Measurements from ENCODE around the gene FBN3.
"Not testable (repeated sequence)": the region's sequence is repeated elsewhere in the genome, so short reads cannot be mapped to it uniquely, and the experiment has no call there.

FBN3 gene

DNA sequence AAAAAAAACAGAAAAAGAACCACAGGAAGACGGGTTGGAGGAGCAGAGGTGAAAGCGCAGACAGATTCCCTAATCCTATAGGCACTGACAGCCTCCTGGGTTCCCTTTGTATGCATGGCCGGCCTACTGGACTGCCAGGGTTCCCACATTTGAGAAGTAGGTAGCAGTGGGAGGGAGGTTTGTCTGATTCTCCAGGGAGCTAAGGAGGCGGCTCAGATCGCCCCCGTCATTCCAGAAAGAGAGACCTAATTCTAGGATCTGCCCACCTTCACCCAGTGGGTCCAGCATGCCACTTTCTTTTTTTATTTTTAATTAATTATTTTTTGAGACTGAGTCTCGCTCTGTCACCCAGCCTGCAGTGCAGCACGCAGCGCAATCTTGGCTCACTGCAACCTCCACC lies 106.5 kb downstream of the FBN3 start:
- H3K9me3 ChIP-seq (ENCODE audit: control insufficient read depth, low read length): no peaks in the 10 kb centered on the region
- H3K4me1 ChIP-seq (ENCODE audit: control insufficient read depth, insufficient read depth, low read length): no peaks in the 10 kb centered on the region
- 82 to 90% methylated on average over 9 of the region's 9 CpGs for WGBS, 2 experiments

DNA sequence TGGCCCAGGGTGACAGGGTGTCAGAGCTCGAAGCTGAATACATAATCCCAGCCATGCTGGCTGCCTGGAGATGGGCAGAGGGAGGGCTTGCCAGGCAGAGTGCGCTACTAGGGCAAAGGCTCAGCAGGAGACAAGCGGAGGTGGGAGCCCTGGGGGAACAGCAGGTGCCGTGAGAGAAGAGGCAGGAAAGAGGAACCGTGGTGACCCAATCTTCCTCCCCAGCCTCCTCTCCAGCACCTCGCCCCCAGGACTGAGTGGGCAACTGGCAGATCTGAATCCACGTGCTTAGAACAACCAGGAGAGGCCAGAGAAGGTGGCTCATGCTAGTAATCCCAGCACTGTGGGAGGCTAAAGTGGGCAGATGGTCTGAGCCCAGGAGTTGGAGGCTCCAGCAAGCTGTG lies 107.9 kb downstream of the FBN3 start:
- Histone ChIP-seq H3K4me1 (ENCODE audit: control insufficient read depth, insufficient read depth, low read length) (peaks cover 3% of the 10 kb centered on the region), H3K9me3 (ENCODE audit: control insufficient read depth, low read length) (no peaks in the 10 kb centered on the region), H3K36me3 (ENCODE audit: control insufficient read depth, insufficient read depth, low read length) (no peaks in the 10 kb centered on the region), H3K27me3 (ENCODE audit: control insufficient read depth, insufficient read depth, low read length, poor library complexity, severe bottlenecking) (no peaks in the 10 kb centered on the region), H3K4me3 (ENCODE audit: insufficient read depth, low read depth, low read length) (no peak overlapping the region), H3K27ac (ENCODE audit: insufficient read depth, low read depth, low read length, poor library complexity, severe bottlenecking) (no peak overlapping the region)
- WGBS, 2 experiments: 84 to 88% methylated on average over 7 of the region's 7 CpGs

More for the DNA sequence above, 106.5 kb downstream of the FBN3 start:
- Histone ChIP-seq H3K4me3 (ENCODE audit: insufficient read depth, low read depth, low read length) (no peak overlapping the region), H3K36me3 (ENCODE audit: control insufficient read depth, insufficient read depth, low read length) (no peaks in the 10 kb centered on the region), H3K27me3 (ENCODE audit: control insufficient read depth, insufficient read depth, low read length, poor library complexity, severe bottlenecking) (no peaks in the 10 kb centered on the region), H3K27ac (ENCODE audit: insufficient read depth, low read depth, low read length, poor library complexity, severe bottlenecking) (no peak overlapping the region)

DNA sequence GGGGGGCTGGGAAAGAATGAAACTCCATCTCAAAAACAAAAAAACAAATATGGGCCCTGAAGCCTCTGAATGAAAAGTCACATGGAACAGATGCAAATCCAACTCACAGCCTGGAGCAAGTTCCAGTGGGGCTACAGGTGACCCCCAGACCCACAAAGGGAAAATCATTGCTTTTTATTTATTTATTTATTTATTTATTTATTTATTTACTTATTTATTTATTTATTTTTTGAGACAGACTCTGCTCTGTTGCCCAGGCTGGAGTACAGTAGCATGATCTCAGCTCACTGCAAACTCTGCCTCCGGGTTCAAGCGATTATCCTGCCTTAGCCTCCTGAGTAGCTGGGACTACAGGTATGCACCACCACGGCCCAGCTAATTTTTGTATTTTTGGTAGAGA lies 110.2 kb downstream of the FBN3 start:
- Histone ChIP-seq H3K27me3 (ENCODE audit: control insufficient read depth, insufficient read depth, low read length, poor library complexity, severe bottlenecking) (no peaks in the 10 kb centered on the region), H3K36me3 (ENCODE audit: control insufficient read depth, insufficient read depth, low read length) (no peaks in the 10 kb centered on the region), H3K4me1 (ENCODE audit: control insufficient read depth, insufficient read depth, low read length) (peaks cover 6% of the 10 kb centered on the region), H3K9me3 (ENCODE audit: control insufficient read depth, low read length) (no peaks in the 10 kb centered on the region), H3K4me3 (ENCODE audit: insufficient read depth, low read depth, low read length) (no peak overlapping the region), H3K27ac (ENCODE audit: insufficient read depth, low read depth, low read length, poor library complexity, severe bottlenecking) (no peak overlapping the region)
- WGBS, 2 experiments: 92 to 99% methylated on average over 3 of the region's 3 CpGs

DNA sequence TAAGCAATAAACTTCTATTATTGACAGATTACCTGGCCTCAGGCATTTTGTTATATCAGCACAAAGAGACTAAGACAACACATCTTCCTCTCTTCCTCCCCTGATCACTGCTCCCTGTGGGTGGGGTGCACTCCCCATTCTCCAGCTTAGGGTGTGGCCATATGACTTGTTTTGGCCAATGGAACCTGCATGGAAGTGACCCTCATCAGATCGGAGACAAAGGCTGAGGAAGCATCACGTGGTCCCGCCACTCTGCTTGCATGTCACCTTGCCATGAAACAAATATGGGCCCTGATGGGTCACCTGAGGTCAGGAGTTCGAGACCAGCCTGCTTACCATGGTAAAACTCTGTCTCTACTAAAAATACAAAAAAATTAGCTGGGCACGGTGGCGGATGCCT lies 110.6 kb downstream of the FBN3 start:
- H3K27me3 ChIP-seq (ENCODE audit: control insufficient read depth, insufficient read depth, low read length, poor library complexity, severe bottlenecking): no peaks in the 10 kb centered on the region
- peaks cover 6% of the 10 kb centered on the region for H3K4me1 ChIP-seq (ENCODE audit: control insufficient read depth, insufficient read depth, low read length)
- no peak overlapping the region for H3K4me3 ChIP-seq (ENCODE audit: insufficient read depth, low read depth, low read length)
- no peaks in the 10 kb centered on the region for H3K9me3 ChIP-seq (ENCODE audit: control insufficient read depth, low read length)
- no peak overlapping the region for H3K27ac ChIP-seq (ENCODE audit: insufficient read depth, low read depth, low read length, poor library complexity, severe bottlenecking)
- 89 to 97% methylated on average over 6 of the region's 6 CpGs for WGBS, 2 experiments
- no peaks in the 10 kb centered on the region for H3K36me3 ChIP-seq (ENCODE audit: control insufficient read depth, insufficient read depth, low read length)

DNA sequence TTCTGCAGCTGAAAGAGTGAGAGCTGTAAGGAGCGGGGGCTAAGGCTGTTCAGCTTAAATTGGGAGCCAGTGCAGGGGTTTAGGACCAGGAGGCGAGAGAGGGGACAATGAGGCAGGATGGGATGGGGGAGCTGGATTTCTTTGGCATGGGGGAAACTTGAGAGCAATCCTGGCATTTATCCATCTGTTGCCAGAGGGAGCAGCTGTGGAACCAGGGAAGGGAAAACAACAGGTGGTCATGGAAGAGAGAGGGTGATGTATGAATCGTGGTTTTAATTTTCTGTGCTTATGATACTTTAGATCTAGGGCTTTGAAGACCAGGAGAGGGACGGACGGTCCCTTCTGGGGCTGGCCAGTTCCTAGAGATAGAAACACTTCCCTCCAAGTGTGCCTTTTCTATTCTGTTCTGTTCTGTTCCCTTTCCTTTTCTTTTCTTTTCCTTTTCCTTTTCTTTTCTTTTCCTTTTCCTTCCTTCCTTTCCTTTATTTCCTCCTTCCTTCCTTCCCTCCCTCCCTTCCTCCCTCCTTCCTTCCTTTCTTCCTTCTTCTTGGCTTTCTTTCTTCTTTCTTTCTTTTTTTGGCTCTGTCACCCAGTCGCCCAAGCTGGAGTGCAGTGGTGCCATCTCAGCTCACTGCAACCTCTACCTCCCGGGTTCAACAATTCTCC lies 112.8 kb downstream of the FBN3 start:
- H3K36me3 ChIP-seq (ENCODE audit: control insufficient read depth, insufficient read depth, low read length): no peaks in the 10 kb centered on the region
- no peak overlapping the region for H3K27ac ChIP-seq (ENCODE audit: insufficient read depth, low read depth, low read length, poor library complexity, severe bottlenecking)
- H3K4me3 ChIP-seq (ENCODE audit: insufficient read depth, low read depth, low read length): no peak overlapping the region
- no peaks in the 10 kb centered on the region for H3K9me3 ChIP-seq (ENCODE audit: control insufficient read depth, low read length)
- H3K27me3 ChIP-seq (ENCODE audit: control insufficient read depth, insufficient read depth, low read length, poor library complexity, severe bottlenecking): no peaks in the 10 kb centered on the region
- H3K4me1 ChIP-seq (ENCODE audit: control insufficient read depth, insufficient read depth, low read length): peaks cover 14% of the 10 kb centered on the region
- WGBS, 2 experiments: 88 to 89% methylated on average over 7 of the region's 7 CpGs

DNA sequence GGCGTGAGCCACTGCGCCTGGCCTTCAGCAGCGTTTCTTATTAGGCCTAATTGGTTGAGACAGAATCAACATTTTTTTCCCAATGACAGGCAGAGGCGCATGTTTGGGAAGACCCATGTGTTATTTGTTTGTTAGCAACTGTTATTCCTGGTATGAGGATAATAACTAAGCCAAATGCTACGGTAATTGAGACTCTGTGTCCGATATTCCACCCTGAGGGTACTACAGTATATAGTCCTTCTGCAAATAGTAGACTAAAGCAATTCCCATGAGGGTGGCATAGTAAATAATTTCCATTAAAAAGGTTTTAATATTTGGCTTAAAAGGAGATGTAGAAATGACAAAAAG lies 115.2 kb downstream of the FBN3 start:
- H3K9me3 ChIP-seq (ENCODE audit: control insufficient read depth, low read length): no peaks in the 10 kb centered on the region
- no peak overlapping the region for H3K4me3 ChIP-seq (ENCODE audit: insufficient read depth, low read depth, low read length)
- H3K27me3 ChIP-seq (ENCODE audit: control insufficient read depth, insufficient read depth, low read length, poor library complexity, severe bottlenecking): no peaks in the 10 kb centered on the region
- H3K4me1 ChIP-seq (ENCODE audit: control insufficient read depth, insufficient read depth, low read length): peaks cover 20% of the 10 kb centered on the region
- H3K36me3 ChIP-seq (ENCODE audit: control insufficient read depth, insufficient read depth, low read length): no peaks in the 10 kb centered on the region
- H3K27ac ChIP-seq (ENCODE audit: insufficient read depth, low read depth, low read length, poor library complexity, severe bottlenecking): no peak overlapping the region
- WGBS, 2 experiments: 94 to 97% methylated on average over 6 of the region's 6 CpGs

DNA sequence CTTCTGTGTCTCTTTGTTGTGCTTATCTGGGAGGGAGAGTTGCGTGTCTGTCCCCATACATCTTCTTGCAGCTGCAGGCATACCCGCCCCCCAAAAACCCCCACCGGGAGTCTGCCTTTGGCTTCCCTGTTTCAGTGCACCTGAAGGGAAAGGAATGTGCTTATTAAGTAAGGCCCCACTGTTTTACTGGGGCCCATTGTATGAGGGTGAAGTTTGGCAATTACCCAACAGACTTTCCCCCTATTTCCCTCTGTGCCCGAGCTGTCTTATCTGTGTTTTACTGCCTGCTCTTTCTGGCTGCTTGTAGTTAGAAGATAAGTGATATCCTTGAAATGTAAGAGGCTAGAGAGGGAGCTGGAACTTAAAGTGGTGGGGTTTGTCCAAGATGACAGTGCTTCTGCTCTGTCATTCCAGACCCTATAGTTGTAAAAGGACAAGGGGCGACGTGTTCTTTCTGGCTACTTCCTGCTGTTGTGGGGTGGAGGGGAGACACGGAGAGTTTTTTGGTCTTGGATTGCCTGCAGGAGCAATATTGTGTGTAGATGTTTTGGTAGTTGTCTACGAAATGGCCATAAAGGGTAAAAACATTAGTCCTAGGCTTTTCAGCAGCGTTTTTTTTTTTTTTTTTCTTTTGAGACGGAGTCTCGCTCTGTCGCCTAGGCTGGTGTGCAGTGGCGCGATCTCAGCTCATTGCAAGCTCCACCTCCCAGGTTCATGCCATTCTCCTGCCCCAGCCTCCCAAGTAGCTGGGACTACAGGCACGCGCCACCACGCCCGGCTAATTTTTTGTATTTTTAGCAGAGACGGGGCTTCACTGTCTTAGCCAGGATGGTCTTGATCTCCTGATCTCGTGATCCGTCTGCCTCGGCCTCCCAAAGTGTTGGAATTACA lies 115.9 kb downstream of the FBN3 start:
- H3K36me3 ChIP-seq (ENCODE audit: control insufficient read depth, insufficient read depth, low read length); H3K4me3 ChIP-seq (ENCODE audit: insufficient read depth, low read depth, low read length); H3K9me3 ChIP-seq (ENCODE audit: control insufficient read depth, low read length); H3K27me3 ChIP-seq (ENCODE audit: control insufficient read depth, insufficient read depth, low read length, poor library complexity, severe bottlenecking): not testable (repeated sequence)
- H3K27ac ChIP-seq (ENCODE audit: insufficient read depth, low read depth, low read length, poor library complexity, severe bottlenecking): peak overlapping the region; percentile 36
- H3K4me1 ChIP-seq (ENCODE audit: control insufficient read depth, insufficient read depth, low read length): peaks cover 25% of the 10 kb centered on the region
- 77 to 87% methylated on average over 19 to 22 of the region's 22 CpGs for WGBS, 2 experiments

DNA sequence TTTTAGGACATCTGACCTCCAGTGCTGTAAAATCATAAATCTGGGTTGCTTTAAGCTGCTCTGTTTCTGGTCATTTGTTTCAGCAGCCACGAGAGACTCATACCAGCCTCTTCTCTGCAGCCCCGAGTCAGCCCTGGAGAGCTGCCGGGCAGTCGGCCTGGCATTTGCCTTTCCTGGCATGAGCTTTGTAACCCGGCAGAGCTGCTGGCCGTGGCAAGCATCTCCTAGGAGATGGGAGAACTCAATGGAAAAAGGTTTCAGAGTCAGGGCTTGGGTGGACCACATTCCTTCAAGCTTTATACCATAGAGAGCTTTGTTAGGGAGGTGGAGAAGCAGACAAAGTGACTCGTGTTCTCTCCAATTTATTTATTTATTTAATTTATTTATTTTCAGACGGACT lies 118.4 kb downstream of the FBN3 start:
- no peaks in the 10 kb centered on the region for H3K36me3 ChIP-seq (ENCODE audit: control insufficient read depth, insufficient read depth, low read length)
- no peaks in the 10 kb centered on the region for H3K27me3 ChIP-seq (ENCODE audit: control insufficient read depth, insufficient read depth, low read length, poor library complexity, severe bottlenecking)
- H3K9me3 ChIP-seq (ENCODE audit: control insufficient read depth, low read length): no peaks in the 10 kb centered on the region
- 90 to 94% methylated on average over 7 to 8 of the region's 8 CpGs for WGBS, 2 experiments
- H3K4me1 ChIP-seq (ENCODE audit: control insufficient read depth, insufficient read depth, low read length): peaks cover 31% of the 10 kb centered on the region
- no peak overlapping the region for H3K27ac ChIP-seq (ENCODE audit: insufficient read depth, low read depth, low read length, poor library complexity, severe bottlenecking)
- H3K4me3 ChIP-seq (ENCODE audit: insufficient read depth, low read depth, low read length): no peak overlapping the region

DNA sequence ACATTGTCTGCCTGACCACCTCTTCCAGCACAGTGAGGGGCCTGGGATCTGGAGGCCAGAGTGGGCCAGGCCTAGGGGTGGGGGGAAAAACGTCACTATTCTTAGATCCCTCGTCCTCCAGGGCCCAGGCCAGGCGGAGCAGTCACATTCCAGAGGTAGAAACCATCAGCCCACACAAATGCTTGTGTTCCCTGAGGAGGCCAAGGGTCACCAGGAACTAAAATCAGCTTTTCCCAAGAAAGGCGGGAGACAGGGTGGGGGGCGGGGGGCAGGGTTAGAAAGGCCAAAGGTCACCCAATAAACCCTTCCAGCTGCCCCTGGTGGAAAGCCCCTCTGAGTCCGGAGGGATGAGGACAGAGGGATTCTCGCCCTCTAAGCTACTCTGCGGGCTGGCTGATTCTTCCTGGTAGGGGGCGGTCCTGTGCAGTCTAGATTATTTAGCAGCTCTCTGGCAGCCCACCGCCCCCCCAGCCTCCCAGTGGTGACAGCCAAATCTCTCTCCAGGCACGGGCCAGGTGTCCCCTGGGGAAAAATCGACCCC lies 120.4 kb downstream of the FBN3 start:
- Histone ChIP-seq H3K36me3 (ENCODE audit: control insufficient read depth, insufficient read depth, low read length) (no peaks in the 10 kb centered on the region), H3K9me3 (ENCODE audit: control insufficient read depth, low read length) (no peaks in the 10 kb centered on the region), H3K4me1 (ENCODE audit: control insufficient read depth, insufficient read depth, low read length) (peaks cover 31% of the 10 kb centered on the region), H3K27me3 (ENCODE audit: control insufficient read depth, insufficient read depth, low read length, poor library complexity, severe bottlenecking) (no peaks in the 10 kb centered on the region), H3K4me3 (ENCODE audit: insufficient read depth, low read depth, low read length) (no peak overlapping the region), H3K27ac (ENCODE audit: insufficient read depth, low read depth, low read length, poor library complexity, severe bottlenecking) (peak overlapping the region; percentile 95)
- 3 to 4% methylated on average over 12 of the region's 12 CpGs for WGBS, 2 experiments

DNA sequence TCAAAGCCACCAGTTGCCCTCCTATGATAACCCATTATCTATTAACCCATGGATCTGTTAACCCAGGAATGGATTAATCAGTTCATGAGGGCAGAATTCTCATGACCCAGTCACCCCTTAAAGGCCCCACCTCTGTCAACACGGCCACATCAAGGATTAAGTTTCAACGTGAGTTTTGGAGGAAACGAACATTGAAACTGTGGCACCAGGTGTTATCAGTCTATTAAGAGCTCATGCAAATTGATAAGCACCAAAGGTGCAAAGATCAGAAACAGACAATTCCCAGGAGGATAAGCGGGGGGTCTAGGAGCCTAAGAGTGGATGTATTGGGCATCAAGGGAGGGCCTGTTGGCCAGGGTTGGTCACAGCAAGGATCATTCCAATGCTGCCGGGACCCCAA lies 124.1 kb downstream of the FBN3 start:
- H3K27ac ChIP-seq (ENCODE audit: insufficient read depth, low read depth, low read length, poor library complexity, severe bottlenecking): no peak overlapping the region
- no peaks in the 10 kb centered on the region for H3K36me3 ChIP-seq (ENCODE audit: control insufficient read depth, insufficient read depth, low read length)
- H3K27me3 ChIP-seq (ENCODE audit: control insufficient read depth, insufficient read depth, low read length, poor library complexity, severe bottlenecking): no peaks in the 10 kb centered on the region
- H3K9me3 ChIP-seq (ENCODE audit: control insufficient read depth, low read length): no peaks in the 10 kb centered on the region
- H3K4me3 ChIP-seq (ENCODE audit: insufficient read depth, low read depth, low read length): no peak overlapping the region
- 95 to 96% methylated on average over 5 of the region's 5 CpGs for WGBS, 2 experiments
- H3K4me1 ChIP-seq (ENCODE audit: control insufficient read depth, insufficient read depth, low read length): peaks cover 23% of the 10 kb centered on the region
